Adipocyte (in vitro differentiated cells): ENCODE data around the gene DTL.

Experiments
- DNase-seq: peaks from one replicate; pipeline ENCODE4 v3.0.0-alpha.2; 2015; ENCODE audit warnings: low read depth
- H3K27me3 ChIP-seq: replicated peaks from 2 replicates; pipeline ENCODE4 v1.7.0; 2013; ENCODE audit warnings: mild to moderate bottlenecking, low read length, moderate library complexity; ENCODE audit not compliant: control insufficient read depth, insufficient read depth
- H3K36me3 ChIP-seq: 2 replicates; pipeline ENCODE4 v1.7.0; 2013; ENCODE audit warnings: low read length, mild to moderate bottlenecking, moderate library complexity; ENCODE audit not compliant: control insufficient read depth, insufficient read depth, severe bottlenecking
- H3K4me1 ChIP-seq: 2 replicates; pipeline ENCODE4 v1.7.0; 2013; ENCODE audit warnings: mild to moderate bottlenecking, low read length, moderate library complexity; ENCODE audit not compliant: control insufficient read depth, insufficient read depth
- H3K4me3 ChIP-seq: 2 replicates; pipeline ENCODE4 v1.7.0; 2013; ENCODE audit warnings: mild to moderate bottlenecking, low read length, moderate library complexity
- H3K9ac ChIP-seq: 2 replicates; pipeline ENCODE4 v1.7.0; 2013; ENCODE audit warnings: mild to moderate bottlenecking, low read length, moderate library complexity
- H3K9me3 ChIP-seq: 2 replicates; pipeline ENCODE4 v1.7.0; 2013; ENCODE audit warnings: mild to moderate bottlenecking, low read length, moderate library complexity; ENCODE audit not compliant: control insufficient read depth

The DTL gene

DNA sequence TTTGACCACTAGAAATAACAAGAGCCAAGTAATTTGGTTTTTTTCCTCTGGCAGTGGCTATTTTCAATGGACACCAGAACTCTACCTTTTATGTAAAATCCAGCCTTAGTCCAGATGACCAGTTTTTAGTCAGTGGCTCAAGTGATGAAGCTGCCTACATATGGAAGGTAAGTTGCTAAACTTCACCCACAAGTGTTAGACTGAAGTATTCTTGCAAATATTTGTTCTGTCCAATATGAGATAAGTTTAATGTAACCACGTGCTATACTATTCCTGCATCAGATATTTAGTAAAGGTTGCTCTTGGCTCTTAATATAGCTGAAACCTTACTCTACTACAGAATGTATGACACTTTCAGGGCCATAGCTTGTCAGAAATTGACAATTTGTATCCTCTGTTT is 36.5 kb downstream of the DTL start:
- H3K36me3 ChIP-seq, result no peaks in the 10 kb centered on the region
- no peak for DNase-seq
- peaks cover 3% of the 10 kb centered on the region for H3K4me1 ChIP-seq
- no peaks in the 10 kb centered on the region for H3K27me3 ChIP-seq
- H3K9ac ChIP-seq, result no peak overlapping the region
- no peak overlapping the region for H3K4me3 ChIP-seq
- H3K9me3 ChIP-seq, result no peaks in the 10 kb centered on the region

DNA sequence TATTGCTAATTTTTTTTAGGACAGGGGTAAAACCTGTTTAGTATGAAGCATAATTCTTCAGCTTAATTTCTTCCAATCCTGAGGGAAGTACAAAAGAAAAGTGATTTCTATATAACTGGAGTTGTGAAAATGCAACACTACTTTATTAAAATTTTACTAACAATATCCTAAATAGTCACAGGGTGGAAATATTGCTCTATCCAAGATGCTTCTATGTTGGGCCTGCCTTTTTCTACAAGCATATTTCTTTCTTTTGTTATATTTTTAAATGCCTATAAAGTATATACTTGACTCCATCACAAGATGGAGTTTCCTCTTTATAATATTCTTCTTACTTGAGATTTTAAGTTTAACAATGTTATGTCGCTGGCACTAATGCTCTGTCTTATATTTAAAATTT is 37.9 kb downstream of the DTL start:
- H3K9ac ChIP-seq, result no peak overlapping the region
- H3K4me1 ChIP-seq, result peaks cover 4% of the 10 kb centered on the region
- no peaks in the 10 kb centered on the region for H3K27me3 ChIP-seq
- H3K9me3 ChIP-seq, result no peaks in the 10 kb centered on the region
- DNase-seq, result no peak
- H3K36me3 ChIP-seq, result no peaks in the 10 kb centered on the region
- H3K4me3 ChIP-seq, result no peak overlapping the region

DNA sequence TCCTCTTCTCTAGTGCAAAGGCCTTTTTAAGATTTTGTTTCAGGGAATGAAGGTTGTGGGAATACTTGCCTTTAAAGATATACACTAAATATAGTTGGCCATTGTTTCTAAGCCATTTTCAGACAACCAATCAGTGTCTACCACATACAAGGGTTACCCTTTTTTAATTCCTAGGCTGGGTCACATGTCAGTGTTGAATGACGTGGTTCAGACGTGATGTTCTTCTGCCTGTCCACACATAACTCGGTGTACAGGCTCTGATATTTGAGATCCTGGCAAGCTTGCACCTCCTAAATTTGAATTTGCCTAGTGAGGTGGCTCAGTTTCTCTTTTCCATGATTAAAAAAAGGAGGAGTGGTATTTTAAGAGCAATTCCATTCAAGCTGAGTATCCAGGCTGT is 38.8 kb downstream of the DTL start:
- Histone ChIP-seq H3K36me3 (no peaks in the 10 kb centered on the region), H3K9me3 (no peaks in the 10 kb centered on the region)

DNA sequence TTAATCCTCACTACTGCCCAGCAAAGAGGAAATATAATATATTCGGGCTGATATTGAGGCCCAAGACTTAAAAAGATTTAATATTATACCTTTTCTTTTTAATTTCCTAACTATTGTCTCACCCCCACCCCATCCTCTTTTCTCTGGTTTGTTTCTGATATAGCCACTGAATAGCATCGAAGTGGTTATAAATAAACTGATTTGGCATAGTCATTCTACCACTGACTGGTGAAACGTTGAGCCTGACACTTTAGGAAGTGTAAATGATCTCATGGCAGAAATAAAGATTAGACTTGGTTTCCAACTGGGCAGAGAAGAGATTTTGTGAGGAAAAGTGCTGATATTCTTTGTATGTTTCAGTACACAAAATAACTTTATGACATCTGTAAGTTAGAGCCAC is 39.3 kb downstream of the DTL start:
- no peaks in the 10 kb centered on the region for H3K36me3 ChIP-seq
- H3K4me3 ChIP-seq, result no peak overlapping the region
- no peaks in the 10 kb centered on the region for H3K27me3 ChIP-seq
- peaks cover 4% of the 10 kb centered on the region for H3K4me1 ChIP-seq
- no peak overlapping the region for H3K9ac ChIP-seq
- no peak for DNase-seq
- no peaks in the 10 kb centered on the region for H3K9me3 ChIP-seq

More for the DNA sequence above, 38.8 kb downstream of the DTL start:
- no peak overlapping the region for H3K4me3 ChIP-seq
- no peaks in the 10 kb centered on the region for H3K27me3 ChIP-seq
- H3K4me1 ChIP-seq, result peaks cover 4% of the 10 kb centered on the region
- DNase-seq, result no peak
- no peak overlapping the region for H3K9ac ChIP-seq

DNA sequence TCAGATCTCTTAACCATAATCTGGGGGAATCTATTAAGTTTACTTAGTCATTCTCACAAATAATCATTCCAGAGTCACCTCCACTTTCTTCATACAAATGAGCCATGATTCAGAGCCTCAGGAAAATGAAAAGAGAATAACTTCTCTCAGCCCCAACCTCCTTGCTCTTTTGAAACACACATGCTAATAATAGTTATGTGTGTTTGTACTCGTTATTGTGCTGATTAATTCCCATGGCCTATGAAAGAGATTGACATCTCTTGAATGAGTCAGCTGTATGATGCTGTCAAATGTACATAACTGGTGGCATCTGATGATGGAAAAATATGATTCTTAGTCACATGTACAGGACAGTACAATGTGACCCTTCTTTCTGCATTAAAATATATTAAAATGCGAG is 41.5 kb downstream of the DTL start:
- H3K4me1 ChIP-seq, result peaks cover 4% of the 10 kb centered on the region
- no peak overlapping the region for H3K4me3 ChIP-seq
- H3K9me3 ChIP-seq, result no peaks in the 10 kb centered on the region
- H3K27me3 ChIP-seq, result no peaks in the 10 kb centered on the region
- H3K36me3 ChIP-seq, result no peaks in the 10 kb centered on the region
- H3K9ac ChIP-seq, result no peak overlapping the region
- DNase-seq, result no peak

DNA sequence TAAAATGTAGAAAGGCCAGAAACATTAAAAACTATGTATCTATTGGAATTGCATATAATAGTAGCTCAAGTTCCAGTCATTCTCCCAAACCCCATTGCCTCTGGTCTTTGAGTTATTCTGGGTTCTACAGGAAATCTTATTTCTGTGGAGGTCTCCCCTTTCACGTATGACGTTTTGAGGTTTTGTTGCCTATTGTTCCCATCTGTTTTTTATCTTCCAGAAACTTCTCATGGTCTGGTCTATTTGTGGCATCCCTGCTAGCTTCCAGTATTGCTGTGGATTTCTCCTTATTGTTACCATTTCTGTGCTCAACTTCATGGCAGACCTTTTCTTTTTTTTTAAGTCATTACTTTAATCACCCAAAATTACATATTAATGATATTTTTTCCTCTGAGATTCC is 43.3 kb downstream of the DTL start:
- Histone ChIP-seq H3K9ac (no peak overlapping the region), H3K36me3 (no peaks in the 10 kb centered on the region), H3K4me1 (peaks cover 4% of the 10 kb centered on the region), H3K4me3 (no peak overlapping the region), H3K9me3 (no peaks in the 10 kb centered on the region), H3K27me3 (no peaks in the 10 kb centered on the region)
- no peak for DNase-seq

DNA sequence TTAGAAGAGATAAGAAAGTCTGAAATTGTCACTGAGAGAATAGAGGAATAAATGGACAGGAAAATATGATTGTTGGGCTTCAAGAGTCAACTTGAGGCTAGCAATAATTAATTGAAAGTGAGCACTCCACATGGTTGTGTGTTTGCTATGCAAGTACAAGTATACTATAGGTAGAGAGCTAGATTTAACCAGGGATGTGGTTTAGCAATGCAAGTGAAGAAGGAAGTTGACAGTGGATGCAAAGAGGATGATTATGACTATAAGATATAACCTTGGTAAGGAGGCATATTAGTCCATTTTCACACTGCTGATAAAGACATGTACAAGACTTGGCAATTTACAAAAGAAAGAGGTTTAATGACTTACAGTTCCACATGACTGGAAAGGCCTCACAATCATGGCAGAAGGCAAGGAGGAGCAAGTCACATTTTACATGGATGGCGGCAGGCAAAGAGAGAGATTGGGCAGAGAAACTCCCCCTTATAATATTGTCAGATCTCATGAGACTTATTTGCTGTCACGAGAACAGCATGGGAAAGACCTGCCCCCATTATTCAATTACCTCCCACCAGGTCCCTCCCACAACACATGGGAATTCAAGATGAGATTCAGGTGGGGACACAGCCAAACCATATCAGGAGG is 47.3 kb downstream of the DTL start:
- Histone ChIP-seq H3K27me3 (no peaks in the 10 kb centered on the region), H3K9ac (no peak overlapping the region), H3K4me3 (no peak overlapping the region), H3K9me3 (no peaks in the 10 kb centered on the region), H3K4me1 (peaks cover 3% of the 10 kb centered on the region), H3K36me3 (no peaks in the 10 kb centered on the region)
- no peak for DNase-seq

DNA sequence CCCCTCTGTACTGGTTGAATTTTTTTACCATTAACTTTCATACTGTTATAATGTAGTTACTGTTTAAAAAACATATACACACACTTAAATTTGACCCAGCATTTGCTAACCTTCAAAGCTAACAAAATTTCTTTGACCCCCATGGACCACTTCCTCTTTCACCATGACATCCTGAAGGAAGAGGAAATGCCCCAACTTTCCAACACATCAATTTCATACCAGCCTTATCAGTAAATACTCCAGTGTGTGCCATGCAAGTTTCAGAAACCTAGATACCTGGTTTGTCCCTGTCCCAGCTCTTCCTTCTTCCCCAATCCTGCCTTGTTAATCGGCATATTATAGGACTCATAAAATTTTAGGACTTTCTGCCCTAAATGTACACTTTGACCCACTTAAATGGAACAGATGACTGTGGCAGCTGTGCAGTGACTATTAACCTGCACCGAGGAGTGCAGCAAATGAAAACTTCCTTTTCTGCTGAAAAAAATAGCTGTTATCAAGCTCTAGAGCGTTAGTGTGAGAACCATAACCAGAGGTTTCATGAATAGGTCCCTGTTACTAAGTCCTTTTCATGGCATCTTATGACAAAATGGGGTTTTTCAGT is 54.1 kb downstream of the DTL start:
- Histone ChIP-seq H3K36me3 (no peaks in the 10 kb centered on the region), H3K9me3 (no peaks in the 10 kb centered on the region), H3K9ac (no peak overlapping the region), H3K27me3 (no peaks in the 10 kb centered on the region), H3K4me1 (peaks cover 25% of the 10 kb centered on the region), H3K4me3 (no peak overlapping the region)
- no peak for DNase-seq

DNA sequence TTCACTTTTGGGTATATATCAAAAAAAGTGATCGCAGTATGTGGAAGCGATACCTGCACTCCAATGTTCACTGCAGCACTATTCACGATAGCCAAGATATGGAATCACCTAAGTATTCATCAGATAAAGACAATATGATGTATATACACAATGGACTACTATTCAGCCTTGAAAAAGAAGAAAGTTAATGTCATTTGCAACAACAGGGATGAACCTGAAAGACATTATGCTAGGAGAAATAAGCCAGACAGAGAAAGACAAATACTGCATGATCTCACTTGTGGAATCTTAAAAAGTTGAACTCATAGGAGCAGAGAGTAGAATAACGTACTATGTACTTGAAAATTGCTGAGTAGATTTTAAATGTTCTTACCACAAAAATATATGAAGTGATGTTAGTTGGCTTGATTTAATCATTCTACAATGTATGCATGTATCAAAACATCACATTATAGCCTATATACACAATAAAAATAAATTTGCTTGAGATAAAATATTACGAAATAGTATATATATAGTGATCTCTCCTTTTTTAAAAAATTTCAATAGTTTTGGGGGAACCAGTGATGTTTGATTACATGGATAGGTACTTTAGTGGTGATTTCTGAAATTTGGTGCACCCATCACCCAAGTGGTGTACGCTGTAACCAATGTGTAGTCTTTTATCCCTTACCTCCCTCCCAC is 56.0 kb downstream of the DTL start:
- Histone ChIP-seq H3K36me3 (no peaks in the 10 kb centered on the region), H3K4me3 (no peak overlapping the region), H3K9ac (no peak overlapping the region), H3K4me1 (peaks cover 25% of the 10 kb centered on the region), H3K27me3 (no peaks in the 10 kb centered on the region), H3K9me3 (no peaks in the 10 kb centered on the region)
- DNase-seq, result no peak

DNA sequence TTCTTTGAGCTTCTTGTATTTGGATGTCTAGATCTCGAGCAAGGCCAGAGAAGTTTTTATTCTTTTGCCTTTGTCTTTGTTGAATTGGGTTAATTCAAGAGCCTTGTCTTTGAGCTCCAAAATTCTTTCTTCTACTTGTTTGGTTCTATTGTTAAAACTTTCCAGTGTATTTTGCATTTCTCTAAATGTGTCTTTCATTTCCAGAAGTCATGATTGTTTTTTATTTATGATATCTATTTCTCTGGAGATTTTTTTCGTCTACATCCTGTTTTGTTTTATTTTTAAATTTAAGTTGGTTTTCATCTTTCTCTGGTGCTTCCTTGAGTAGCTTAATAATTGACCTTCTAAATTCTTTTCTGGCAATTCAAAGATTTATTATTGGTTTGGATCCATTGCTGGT is 61.8 kb downstream of the DTL start:
- H3K27me3 ChIP-seq, result no peaks in the 10 kb centered on the region
- no peaks in the 10 kb centered on the region for H3K4me1 ChIP-seq
- DNase-seq, result no peak
- H3K36me3 ChIP-seq, result no peaks in the 10 kb centered on the region
- no peak overlapping the region for H3K4me3 ChIP-seq
- no peak overlapping the region for H3K9ac ChIP-seq
- peaks cover 4% of the 10 kb centered on the region for H3K9me3 ChIP-seq

DNA sequence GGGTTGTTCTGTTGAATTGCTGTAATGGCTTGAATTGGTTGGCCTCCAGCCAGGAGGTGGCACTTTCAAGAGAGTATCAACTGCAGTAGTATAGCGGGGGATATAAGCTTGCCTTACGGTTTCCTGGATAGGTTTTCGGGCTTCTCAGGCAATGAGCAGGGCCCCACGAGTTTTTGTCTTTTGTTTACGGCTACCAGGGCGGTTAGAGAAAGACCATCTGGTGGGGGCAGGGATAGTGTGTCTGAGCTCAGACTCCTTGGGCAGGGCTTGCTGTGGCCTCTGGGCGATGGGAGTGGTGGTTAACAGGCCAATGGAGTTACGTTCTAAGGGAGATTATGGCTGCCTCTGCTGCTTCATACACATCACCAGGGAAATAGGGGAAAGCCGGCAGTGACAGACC is 62.8 kb downstream of the DTL start:
- peaks cover 4% of the 10 kb centered on the region for H3K9me3 ChIP-seq
- no peak overlapping the region for H3K9ac ChIP-seq
- DNase-seq, result no peak
- no peaks in the 10 kb centered on the region for H3K36me3 ChIP-seq
- H3K4me3 ChIP-seq, result no peak overlapping the region
- H3K4me1 ChIP-seq, result no peaks in the 10 kb centered on the region
- no peaks in the 10 kb centered on the region for H3K27me3 ChIP-seq
